HG03196 (cell line): ENCODE results near the gene SGSM2.

Source experiments
- ATAC-seq: cut with Tn5 transposase; IDR thresholded peaks from one replicate; pipeline ENCODE4 v1.9.1; 2021; ENCODE audit not compliant: unreplicated experiment

Gene SGSM2

DNA sequence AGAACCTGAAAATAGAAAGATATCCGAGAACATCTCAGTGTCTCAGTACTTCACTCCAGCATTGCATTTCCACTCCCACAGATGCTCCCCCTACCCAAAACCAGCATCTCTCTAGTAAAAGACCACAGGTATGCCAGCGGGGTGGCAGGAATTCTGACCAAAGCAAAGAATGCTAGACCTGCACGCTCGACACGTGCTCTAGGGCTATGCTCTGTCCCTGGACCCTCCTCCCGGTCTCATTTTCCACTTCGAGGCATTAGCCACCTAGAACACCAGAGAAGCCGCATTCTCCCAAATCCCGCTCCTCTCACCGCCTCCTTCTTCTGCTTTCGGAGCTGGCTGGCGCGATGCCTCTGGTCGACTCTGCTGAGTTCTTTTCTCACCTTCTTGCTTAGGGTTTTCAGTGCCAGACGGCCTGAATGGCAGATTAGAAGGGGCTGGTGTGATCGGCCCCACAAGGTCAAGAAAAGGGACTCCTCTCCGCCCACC is 1.5 kb upstream of the SGSM2 start:
- no peak for ATAC-seq

DNA sequence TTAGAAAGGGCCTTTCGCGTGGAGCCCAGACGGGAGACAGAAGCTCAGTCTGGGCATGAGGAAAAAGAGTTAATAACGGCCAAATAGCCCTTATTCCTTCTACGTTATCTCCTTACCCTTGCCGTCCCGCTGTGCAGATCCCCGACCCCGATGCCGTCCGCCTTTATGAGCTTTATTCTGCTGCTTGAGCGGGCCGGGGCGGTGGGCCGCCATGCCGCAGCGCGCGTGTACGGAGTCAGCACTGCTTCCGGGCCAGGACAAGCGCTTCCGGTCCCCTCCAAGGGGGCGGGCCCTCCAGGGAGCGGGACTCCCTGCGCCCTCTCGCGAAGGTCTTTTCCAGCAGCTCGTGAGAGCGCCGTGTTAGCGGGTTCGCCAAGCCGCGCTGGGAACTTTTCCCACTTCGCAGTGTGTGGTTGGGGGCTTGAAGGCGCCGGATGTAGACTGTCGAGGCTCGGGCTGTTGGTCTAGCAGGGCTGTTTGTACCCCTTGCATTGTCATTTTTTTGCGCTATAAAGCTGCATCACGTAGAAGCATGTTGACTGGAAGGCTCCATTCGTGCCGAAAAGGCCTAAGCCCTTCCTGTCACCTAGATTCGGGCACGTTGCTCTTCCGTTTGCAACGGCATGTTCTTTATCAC is 968 bp upstream of the SGSM2 start, which contains the start of gene TSR1:
TSR1 (minus strand) TSS at position 243 of the 637 bp plus-strand sequence; CDS start at position 213, 30 bp downstream.
- peak; percentile 80 for ATAC-seq

DNA sequence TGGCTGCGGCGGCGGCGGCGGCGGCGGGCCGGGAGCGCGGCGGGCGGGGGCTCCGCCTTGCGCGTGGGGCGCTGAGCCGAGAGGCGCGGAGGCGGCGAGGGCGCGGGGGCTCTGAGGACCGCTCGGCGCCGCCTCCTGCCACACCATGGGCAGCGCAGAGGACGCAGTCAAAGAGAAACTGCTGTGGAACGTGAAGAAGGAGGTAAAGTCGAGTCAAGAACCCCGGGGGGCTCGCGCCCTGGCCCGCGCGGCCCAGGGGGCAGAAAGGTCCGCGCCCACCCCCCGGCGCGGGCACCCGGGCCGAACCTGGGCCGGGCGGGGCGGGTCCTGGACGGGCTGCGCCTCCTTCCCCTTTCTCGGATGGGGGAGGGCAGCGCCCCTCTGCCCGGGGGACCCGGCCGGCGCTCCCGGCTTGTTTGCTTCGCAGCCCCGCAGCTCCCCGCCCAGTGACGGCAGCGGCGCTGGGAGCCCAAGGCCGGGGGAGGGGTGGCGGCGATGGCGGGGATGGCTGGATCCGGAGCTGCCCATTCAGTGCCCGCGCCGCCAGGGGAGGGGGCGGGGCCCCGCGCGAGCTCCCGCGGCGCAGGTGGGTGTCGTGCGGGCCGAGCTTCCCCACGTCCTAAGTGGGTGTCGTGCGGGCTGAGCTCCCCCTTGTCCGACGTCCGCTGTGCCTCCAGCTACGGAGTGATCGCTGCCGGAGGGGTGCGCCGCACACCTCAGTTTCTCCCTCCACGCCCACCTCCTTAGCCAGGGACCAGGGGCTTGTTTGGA is 428 bp downstream of the SGSM2 start:
- peak; percentile 21 for ATAC-seq

DNA sequence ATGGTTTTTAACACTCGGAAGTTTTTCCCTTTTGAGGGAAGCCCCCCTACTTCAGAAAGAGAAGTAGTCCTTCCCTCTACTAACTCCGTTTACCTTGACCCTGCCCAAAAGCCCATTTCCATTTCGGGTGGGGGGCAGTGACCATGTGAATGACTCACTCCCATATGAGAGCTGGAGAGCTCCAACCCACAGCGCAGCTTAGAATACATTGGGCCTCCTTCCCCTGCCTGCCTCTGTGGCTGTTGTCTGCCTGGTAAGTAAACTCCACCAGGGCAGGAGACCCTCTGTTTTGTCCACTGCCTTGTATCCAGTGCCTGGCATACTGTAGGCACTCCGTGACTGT is 985 bp downstream of the SGSM2 start:
- no peak for ATAC-seq

DNA sequence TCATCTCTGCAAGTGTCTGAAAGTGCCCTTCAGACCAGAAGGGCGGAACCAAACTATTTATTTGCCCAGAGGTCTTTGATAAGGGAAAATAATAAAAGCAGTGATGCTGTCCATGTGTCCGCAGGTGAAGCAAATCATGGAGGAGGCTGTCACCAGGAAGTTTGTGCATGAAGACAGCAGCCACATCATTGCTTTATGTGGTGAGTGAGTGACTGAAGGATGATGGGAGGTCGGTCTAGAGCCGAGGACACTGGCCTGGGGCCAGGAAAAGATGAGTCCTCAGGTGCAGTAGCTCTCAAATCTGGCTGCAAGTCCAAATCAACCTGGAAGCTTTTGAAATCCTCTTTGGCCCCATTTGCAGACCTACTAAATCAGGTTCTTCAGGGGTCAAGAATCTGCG is 6.1 kb downstream of the SGSM2 start:
- ATAC-seq = no peak

DNA sequence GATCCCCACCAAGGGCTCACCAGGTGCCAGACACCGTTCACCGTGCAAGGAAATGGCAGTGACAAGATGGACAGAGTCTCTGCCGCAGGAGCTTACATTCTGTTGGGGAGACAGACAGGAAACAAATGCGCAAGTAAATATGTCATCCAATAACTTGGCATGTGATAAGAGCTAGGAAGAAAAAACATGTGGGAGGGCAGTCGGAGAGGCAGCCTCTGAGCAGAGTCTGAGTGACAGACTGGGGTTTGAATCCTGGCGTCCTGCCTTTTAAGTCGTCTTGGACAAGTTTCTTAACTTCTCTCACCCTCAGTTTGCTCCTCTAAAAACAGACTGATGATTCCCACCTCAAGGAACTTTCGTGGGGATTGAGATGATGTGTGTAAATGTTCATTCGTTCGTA is 7.2 kb downstream of the SGSM2 start:
- no peak for ATAC-seq

DNA sequence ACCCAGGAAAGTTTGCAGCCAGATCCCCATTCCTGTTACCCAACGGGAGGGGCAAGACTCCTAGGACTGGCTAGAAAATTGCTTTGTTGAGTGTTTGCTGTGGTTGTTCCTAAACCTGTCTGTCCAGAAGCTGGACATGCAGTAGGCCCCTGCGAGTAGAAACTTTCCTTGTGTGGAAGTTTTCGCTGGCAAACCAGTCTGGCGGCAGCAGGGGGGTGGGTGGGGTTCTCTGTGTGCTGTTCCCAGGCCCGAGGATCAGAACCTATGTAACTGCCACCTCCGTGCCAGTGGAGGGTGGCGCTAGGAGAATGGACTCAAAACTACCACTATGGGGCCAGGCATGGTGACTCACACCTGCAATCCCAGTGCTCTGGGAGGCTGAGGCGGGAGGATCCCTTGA is 9.2 kb downstream of the SGSM2 start:
- ATAC-seq = no peak

DNA sequence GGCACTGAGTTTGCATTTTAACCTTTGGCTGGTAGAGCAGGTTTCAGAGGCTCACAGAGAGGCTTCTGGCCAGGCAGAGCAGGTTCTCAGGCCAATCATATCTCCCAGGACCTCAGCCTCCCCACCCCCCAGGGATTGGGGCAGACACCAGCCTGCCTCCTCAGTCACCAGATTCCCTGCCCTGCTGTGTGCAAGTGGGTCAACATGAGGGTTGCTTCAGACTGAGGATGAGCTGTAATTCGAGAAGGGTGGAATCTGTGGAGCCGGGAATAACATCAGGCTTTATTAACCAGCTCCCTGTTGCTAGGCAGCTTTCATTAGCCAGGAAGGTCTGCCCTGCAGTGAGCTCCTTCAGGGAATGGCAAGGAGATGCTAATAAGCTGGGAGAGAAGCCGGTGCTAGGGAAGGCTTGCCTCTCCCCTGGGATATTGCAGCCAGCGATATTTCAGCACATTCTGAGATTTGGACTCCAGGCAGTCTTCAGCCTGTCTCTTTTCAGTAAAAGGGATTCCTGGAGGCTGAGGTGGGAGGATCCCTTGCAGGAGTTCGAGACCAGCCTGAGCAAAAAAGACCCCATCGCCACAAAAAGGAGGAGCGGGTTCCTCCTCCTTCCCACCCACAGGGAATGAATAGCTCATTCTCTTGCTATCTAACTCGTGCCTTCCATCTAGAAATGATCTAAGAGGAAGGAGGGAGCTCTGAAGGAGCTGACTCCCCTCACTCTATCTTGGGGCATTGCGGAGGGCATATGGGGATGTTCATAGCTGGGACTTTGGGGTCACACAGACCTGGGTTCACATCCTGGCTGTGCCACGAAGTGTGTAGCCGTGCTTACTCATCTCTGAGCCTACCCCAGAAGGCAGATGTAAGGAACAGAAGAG is 10.7 kb downstream of the SGSM2 start:
- no peak for ATAC-seq

DNA sequence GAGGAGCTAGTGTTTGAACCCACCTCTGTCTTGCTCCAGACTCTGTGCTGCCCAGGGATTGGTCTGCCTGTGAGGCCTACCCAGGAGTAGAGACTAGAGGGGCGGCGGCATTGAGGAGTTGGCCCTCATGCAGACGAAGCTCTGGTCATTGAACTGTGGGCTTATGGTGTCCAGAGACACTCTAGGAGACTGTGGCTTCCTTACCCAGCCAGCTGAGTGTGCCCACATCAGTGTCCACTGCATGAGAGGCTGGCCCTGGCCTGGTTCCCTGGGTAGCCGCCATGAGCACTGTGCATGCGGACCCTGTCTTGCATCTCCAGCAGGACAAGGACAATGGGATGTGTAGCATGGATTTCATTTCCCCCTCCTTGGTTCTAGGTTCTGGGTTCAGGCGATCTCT is 14.0 kb downstream of the SGSM2 start:
- ATAC-seq = no peak

DNA sequence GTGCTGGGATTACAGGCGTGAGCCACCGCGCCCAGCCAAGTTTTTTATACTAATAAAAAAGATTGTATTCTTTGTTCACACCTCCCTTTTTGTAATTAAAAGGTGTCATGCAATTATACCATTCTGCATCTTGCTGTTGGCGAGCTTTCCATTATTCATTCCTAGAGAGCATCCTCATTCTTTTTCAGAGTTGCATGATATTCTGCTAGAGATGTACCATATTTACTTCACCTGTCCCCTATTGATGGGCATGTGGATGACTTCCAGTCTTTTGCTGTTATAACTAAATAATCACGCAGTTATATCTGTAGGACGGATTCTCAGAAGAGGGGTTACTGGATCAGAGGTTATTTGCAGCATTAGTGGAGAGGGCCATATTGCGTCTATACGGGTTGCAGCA is 17.0 kb downstream of the SGSM2 start:
- ATAC-seq = no peak

DNA sequence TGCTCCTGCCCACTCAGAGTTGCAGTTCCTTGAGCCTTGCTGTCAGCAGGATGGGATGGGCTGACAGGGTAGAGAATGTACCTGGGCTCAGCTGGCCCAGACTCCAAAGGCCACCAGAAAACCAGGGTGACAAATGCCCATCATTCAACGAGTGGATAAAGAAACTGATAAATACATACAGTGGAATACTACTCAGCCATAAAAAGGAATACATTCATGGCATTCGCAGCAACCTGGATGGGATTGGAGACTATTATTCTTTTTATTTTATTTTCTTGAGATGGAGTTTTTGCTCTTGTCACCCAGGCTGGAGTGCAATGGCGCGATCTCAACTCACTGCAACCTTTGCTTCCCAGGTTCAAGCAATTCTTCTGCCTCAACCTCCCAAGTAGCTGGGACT is 19.9 kb downstream of the SGSM2 start:
- ATAC-seq = no peak

DNA sequence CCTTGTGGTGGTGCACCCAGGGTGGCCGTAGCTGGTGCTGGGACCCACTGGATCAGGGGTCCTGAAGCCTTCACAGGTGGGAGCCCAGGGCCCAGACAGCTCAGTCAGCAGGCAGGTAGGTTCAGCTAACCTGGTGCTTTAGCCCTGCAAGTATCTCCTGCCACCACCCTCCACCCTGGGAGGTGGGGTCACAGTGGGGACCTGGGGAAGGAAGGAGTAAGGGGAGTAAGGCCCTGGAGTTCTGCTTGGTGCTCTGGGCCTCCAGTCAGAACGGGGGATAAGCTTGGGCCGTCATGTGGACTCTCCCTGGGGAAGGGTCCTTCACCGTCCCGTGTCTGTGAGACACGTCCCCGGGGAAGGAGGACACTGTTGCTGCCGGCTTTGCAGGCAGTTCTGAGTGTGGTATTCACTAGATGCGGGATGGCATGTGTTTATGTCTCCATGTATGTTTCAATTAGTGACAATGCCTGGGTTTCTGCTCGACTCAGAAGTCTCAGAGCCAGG is 20.7 kb downstream of the SGSM2 start:
- ATAC-seq = no peak

DNA sequence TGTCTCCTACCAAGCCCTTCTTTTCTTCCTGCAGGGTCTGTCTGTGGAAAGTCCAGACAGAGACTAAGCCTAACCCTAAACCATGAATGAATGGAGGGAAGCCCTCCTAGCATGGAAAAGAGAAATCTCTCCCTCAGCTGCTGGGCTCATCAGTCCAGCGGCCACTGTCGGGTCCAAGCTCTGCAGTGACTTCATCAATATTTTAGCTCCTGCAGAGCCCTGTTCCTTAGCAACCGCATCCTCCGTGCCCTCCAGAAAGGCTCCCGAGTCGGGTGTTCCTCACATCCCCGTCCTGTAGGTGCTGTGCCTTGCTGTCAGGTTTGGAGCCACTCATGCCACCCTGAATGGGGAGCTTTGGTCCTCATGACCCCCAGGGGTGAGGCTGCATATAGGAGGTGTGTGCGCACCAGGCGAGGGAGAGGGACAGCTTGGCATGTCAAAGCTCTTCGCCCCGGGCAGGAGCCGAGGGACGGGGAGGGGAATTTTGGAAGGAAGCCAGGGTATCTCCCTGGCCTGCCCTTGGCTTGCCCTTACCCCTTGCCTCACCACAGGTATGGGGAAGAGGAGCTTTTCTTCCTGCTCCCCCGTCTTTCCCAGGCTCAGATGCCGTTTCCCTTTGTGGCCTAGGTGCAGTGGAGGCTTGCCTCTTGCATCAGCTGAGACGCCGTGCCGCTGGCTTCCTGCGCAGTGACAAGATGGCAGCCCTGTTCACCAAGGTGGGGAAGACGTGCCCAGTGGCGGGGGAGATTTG is 23.9 kb downstream of the SGSM2 start:
- no peak for ATAC-seq

DNA sequence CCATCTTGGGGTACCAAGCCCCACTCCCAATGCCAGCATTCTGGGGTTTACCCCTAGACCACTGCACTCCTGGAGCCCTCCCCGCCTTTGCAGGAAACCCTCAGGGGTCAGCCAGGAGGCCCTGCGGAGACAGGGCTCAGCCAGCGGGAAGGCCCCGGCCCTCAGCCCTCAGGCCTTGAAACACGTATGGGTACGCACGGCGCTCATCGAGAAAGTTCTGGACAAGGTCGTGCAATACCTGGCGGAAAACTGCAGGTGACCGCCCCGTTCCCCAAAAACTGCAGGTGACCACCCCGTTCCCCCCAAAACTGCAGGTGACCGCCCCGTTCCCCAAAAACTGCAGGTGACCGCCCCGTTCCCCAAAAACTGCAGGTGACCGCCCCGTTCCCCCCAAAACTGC is 24.7 kb downstream of the SGSM2 start:
- ATAC-seq = no peak

DNA sequence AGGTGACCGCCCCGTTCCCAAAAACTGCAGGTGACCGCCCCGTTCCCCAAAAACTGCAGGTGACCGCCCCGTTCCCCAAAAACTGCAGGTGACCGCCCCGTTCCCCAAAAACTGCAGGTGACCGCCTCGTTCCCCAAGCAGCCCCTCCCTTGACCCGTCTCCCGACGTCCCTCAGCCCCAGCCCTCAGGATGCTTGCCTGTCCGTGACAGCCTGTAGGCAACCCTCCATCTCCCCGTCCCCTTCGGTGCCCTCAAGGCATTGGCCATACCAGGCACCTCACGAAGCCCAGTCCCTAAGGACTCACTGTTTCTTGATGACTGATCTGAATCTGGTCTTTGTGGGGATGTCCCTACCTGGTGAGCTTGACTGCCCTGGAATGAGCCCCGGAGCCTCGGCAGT is 25.1 kb downstream of the SGSM2 start:
- no peak for ATAC-seq

DNA sequence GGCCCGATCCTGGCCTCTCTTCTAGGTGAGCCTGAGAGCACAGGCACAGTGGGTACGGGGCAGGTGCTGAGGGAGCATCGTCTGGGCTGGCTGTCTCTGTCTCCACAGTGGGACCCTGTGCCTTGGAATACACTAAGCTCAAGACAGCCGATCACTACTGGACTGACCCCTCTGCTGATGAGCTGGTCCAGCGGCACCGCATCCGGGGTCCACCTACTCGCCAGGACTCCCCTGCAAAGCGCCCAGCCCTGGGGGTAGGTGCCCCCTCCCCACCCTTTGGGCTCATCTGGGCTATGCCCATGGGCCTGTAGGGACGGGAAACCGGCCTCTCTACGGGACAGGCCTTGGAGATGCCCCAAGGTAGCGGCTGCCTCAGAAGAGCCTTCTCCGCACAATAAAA is 25.6 kb downstream of the SGSM2 start:
- ATAC-seq = no peak

DNA sequence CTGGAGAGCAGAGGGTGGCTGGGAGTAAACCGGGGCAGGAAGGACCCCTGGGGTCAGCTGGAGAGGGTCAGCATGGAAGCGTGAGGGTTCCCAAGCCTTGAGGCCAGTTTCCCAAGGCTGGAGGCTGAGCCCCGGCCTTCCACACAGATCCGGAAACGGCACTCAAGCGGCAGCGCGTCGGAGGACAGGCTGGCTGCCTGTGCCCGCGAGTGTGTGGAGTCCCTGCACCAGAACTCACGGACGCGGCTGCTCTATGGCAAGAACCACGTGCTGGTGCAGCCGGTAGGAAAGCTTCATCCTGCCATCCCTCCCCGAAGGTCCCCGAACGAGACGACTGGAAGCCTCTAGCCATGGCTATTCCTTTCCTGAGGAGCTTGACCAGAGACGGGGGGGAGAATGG is 26.0 kb downstream of the SGSM2 start:
- ATAC-seq = no peak

DNA sequence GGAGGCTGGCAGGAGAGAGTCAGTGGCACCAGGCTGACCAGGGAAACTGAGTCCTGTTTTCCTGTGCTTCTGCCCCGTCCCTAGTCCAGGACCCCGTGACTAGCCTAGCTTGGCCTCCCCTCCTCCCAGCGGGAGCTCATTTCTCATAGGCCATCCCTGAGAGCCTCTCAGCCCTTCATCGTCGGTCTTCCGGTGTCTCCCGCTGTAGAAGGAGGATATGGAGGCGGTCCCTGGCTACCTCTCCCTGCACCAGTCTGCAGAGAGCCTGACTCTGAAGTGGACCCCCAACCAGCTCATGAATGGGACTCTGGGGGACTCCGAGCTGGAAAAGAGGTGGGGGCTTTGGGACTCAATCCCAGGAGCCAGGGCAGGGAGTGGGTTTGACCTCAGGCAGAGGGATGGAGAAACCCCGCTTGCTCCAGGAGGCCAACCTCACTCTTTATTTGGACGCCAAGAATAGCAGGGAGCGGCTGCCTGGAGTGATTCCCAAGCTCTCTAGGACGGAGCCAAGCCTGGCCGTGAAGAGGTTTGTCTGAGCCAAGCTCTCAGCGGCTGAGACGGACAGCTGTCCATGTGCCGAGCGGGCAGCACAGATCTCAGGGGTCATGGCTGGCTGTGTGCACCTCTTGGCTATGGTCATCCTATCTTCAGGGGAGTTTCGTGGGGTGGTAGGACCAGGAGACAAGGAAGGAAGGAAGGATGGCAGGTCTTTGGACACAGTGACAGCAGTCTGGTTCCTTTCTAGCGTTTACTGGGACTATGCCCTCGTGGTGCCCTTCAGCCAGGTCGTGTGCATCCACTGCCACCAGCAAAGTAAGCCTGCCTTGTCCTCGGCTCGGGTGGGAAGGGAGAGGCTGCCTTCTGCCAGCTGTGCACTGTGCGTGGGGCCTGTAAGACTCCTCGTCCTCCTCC is 26.8 kb downstream of the SGSM2 start:
- ATAC-seq = no peak

DNA sequence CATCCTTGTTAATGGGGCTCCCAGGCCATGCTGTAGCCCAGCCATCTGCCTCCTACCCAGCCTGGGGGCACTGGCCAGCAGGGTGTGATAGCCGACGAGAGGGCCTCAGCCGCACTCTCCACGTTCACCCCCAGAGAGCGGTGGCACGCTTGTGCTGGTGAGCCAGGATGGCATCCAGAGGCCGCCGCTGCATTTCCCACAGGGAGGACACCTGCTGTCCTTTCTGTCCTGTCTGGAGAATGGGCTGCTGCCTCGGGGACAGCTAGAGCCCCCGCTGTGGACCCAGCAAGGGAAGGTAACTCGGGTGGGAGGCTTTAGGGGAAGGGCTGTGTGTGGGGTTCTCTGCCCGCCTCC is 27.4 kb downstream of the SGSM2 start:
- no peak for ATAC-seq

DNA sequence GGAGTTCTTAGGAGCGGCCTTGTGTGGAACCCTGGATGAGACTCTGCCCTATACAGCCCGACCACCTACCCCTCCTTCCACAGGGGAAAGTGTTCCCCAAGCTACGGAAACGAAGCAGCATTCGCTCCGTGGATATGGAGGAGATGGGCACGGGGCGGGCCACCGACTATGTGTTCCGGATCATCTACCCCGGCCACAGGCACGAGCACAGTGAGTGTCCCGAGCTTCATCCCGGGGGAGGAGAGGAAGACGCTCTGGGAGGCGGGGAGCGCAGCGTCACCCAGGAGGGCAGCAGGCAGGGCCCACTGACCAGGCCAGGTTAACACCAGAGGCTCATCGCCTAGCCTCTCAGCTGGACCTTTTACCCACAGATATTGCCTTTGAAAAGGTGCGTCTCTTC is 27.8 kb downstream of the SGSM2 start:
- ATAC-seq = no peak
